GOT3 (cell line): Measurements from ENCODE around the gene FSTL4.

Source experiments
- DNase-seq: peaks from one replicate; lab custom pipeline; 2025; ENCODE audit warnings: mixed read lengths; lab: John Stamatoyannopoulos, UW

FSTL4 gene

DNA sequence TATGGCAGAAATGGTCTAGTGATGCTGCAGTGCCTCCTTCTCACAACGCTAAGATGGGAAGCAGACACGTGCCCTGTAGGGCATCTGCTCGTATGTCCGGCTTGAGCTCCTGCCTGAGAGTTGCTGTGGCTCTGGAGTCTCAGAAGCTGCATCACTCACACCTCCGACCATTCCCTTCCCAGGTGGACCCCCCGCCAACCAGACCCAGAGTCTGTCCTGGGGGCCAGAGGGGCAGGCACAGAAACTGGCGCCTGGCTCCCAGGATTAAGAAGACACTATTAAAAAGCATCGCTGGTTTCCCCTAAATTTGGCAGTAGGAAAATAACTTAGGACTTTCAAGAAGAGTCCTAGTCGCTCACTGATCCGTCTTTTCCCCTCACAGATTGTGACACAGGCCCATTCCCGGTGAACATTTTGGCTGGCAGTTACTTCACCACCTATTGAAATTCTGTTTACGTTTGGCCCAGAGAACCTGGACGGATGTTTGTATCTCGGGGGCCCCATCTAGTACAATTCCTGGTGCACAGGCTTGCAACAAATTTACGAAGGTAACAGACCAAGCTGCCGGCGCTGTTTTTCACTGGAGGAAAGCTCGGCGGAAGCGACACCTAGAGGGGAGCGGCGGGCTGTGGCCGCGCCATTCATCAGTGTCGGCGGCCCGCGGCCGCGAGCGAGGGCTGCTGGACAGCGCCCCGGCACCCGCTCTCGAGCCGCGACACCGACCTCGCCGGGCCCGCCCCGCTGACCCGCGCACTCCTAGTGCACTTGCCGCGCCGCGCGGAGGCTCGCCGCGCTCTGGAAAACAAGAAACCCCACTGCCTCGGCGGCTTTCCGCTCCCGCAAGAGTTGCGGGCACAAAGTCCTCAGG lies 1.6 kb downstream of the FSTL4 start:
- no peak for DNase-seq

- no peak for DNase-seq
Measured at GRCh38 chr5:133607451-133607850, 4.9 kb downstream of the FSTL4 start.

- DNase-seq, result no peak
Measured at GRCh38 chr5:133606835-133607234, 5.5 kb downstream of the FSTL4 start.

DNA sequence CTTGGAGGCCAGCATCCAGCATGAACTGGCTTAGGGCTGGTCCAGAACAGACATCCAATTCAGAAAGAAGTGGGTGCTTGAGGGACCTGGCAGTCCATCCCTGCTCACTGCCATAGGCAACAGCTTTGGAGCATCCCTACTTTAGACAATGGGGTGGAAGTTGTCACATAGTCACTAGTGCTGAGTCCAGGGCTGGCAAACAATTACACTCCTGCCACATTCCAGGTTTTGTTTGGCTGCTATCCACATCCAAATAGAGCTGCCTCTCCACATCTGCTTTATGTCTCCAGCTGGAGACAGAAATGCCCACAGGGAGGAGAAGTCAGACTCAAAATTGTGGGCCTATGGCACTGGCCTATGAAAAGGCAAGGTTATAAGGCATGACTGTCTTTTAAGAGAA lies 7.0 kb downstream of the FSTL4 start:
- no peak for DNase-seq

DNA sequence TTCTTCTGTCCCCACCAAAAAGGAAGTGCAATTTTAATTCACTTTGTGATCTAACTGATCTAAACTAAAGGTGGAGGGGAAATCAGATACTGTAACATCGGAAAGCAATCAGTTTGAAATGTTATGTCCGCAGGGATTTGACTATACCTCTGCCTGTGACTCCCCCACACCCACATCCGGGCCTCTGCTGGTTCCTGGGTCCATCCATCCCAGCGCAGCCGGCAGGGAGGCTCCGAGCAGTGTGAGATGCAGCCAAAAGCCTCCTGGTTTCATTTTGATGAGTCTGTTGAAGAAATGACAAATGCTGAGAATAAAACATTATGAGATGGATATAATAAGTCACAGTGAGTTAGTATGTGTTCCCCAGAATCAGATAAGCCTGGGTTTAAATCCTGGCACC lies 8.6 kb downstream of the FSTL4 start:
- no peak for DNase-seq

- DNase-seq, result no peak
Measured at GRCh38 chr5:133602835-133603380, 9.4 kb downstream of the FSTL4 start.

DNA sequence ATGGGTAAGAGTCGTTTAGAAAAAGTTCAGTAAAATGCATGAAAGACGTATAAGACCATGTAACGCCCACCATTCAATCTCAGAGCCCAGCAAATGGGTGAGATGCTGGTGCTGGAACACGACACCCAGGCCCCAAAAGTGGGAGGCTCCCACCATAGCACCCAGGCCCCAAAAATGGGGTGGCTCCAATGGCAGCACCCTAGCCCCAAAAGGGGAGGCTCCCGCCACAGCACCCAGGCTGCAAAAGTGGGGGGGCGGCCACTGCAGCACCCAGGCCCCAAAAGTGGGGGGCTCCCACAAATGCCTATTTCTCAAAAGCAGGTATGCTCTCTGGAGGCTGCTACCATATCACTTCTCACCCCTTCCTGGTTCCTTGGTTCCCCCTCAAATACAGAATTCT lies 12.7 kb downstream of the FSTL4 start:
- DNase-seq, result no peak

DNA sequence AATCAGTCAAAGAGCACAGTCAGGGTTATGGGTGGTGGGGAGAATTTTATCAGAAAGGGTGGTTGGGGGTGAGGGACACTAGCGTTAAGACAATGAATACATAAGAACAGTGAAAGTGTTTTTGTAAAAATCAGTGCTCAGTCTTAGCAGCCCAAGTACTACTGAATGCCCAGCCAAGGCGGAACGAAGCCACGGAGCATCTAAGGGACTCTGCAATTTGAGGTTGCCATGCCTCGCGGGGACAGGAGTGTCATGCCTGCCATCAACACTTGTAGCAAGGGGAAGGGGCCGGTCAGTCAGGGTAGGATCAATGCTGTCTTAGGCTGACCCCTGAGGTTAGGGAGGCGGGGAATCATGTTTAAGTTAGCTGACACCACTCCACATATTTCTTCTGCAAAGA lies 13.3 kb downstream of the FSTL4 start:
- no peak for DNase-seq

DNA sequence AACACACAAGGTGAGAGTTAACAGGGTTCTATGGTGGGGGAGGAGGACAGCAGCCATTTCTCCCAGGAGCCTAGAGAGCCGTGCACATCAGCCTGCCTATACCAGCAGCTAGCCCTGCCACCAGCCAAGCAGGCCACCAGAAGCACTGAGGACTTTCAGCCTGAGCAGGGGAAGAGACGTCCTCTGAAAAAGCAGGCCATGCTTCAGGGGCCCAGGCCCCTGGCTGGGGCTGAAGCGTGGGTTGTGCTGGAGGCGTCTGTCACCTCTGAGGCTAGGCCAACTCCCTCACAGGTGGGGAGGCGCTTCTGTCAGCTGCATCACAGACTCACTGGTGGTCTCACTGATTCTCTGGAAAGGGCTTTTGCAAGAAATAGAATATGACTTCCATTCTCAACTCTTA lies 16.3 kb downstream of the FSTL4 start:
- no peak for DNase-seq

DNA sequence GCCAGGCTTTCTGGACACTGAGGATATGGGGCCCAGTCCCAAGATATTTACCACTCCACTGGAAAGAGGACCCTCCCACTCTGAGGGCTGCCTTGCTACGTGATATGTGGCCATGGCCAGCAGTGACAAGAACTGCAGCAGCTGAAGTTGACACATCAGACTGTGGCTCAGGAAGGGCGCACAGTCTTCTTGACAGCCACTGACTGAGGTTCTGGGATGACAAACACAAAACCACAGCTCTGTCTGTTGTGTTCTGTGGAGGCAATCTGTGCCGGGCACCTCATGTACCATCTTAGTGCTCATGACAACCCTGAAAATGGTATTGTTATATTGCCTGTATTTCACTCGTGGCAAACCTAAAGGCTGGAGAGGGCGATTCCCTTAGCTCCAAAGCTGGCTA lies 16.9 kb downstream of the FSTL4 start:
- no peak for DNase-seq

DNA sequence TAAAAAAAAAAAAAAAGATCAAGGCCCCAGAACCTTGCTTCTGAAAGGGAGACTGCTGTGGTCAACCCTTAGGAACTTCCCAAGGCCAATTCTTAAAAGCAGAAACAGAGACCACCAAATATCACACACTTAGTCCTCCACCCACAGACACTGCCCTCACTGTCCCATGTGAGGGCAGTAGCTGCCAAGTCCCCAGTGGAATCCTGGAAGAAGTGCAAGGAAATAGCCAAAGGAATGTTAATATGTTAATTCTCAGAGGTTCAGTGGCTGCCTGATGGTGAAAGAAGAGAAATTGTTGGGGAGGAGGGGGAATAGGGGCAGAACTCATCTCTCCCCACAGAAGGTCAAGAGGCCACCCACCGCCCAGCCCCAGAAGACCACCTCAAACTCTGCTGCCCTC lies 23.1 kb downstream of the FSTL4 start:
- DNase-seq, result no peak

GRCh38 chr5:133582971-133583370 lies 29.4 kb downstream of the FSTL4 start:
- no peak for DNase-seq

GRCh38 chr5:133581918-133582317 lies 30.4 kb downstream of the FSTL4 start:
- DNase-seq, result no peak

- no peak for DNase-seq
Measured at GRCh38 chr5:133581348-133581747, 31.0 kb downstream of the FSTL4 start.

DNA sequence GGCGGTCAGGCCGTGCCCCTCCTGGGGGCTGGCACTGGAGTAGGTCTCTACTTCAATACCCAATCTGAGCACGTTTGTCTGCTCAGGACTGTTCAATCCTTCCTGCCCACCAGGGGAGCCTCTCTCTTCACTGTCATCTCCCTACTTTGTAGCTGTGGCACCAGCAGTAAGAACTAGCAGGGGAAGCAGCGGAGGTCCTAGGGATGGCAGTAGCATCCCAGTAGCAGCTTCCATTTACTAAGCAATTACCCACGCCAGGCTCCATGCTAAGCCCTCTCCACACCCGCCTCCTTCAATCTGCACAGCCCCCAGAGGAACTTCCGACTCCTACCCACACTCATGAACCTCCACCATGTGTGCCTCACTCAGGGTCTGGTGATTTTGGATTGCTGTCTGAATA lies 31.7 kb downstream of the FSTL4 start:
- no peak for DNase-seq

DNA sequence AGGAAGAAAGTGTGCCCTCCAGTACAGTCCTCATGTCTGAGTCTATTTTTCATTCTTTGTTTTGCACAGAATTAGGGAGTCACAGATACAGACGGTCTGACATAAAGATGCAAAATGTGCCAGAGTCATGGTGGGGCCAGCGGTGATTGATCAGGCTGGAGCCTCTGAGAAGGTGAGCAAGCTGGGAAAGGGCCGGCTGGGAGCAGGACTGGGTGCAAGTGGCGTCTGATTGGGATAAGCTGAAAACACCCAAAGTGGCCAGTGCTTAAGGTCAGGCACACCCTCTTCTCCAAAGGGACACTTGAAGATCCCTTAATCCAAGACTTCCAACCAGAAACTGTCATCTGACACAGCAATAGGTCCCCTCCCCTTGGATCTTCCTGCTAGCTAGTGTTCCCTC lies 32.6 kb downstream of the FSTL4 start:
- DNase-seq, result no peak

- no peak for DNase-seq
Measured at GRCh38 chr5:133569347-133569746, 43.0 kb downstream of the FSTL4 start.

- no peak for DNase-seq
Measured at GRCh38 chr5:133565993-133566392, 46.3 kb downstream of the FSTL4 start.

DNA sequence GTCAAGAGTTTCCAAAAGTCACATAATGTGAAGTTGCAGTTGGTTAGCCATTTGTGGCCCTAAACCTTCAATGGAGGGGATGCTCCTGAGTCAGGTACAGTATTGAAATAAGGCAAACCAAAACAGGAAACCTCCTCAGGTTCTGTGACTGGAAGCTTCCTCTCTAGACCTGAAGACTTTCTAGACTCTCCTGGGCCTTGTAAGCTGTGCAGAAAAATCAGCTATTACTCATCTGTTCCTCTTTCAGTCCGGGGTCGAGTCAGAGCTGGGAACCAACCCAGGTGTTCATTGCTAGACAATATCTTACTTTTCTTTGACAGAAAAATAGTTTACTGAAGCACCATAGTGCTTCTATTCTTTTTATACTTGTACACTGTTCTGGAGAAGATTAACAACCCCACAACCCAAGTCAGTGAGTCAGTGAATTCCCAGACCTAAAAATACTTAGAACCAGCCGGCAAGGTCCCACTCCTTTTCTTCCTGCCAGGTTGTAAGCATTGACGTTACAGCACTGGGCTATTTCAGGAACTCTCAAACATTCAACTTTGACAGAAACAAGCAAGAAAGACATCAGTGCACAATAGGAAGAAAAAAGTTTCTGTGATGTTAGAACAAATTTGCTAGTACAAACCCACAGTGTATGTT lies 47.3 kb downstream of the FSTL4 start:
- no peak for DNase-seq

- DNase-seq, result no peak
Measured at GRCh38 chr5:133562554-133562953, 49.8 kb downstream of the FSTL4 start.

- no peak for DNase-seq
Measured at GRCh38 chr5:133559960-133560359, 52.4 kb downstream of the FSTL4 start.

GRCh38 chr5:133556551-133556950 lies 55.8 kb downstream of the FSTL4 start:
- DNase-seq, result no peak

DNA sequence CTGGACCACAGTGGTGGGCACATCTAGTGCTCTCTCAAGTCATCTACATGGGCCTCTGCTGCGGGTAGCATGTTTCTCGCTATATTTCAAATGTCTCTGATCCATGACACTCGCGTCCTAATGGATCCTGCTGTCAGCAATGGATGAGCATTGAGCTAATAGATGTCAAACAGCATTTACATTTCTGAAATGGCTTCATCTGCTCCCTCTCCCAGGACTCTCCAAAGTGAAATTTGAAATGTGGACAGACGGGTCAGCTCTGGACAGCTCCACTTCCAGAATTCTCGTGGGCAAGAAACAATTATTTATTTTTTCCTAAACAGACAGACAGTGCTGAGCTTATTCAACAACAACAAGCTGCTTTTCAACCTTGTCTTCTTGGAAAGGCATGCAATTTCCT lies 58.1 kb downstream of the FSTL4 start:
- DNase-seq, result no peak
